Measurements from ENCODE around the gene FAM156A.
"Not testable (repeated sequence)": the region's sequence is repeated elsewhere in the genome, so short reads cannot be mapped to it uniquely, and the experiment has no call there.

GRCh38 chrX:52949884-52950283 is 8.4 kb downstream of the FAM156A start:
- TF ChIP-seq, protein P1, sequence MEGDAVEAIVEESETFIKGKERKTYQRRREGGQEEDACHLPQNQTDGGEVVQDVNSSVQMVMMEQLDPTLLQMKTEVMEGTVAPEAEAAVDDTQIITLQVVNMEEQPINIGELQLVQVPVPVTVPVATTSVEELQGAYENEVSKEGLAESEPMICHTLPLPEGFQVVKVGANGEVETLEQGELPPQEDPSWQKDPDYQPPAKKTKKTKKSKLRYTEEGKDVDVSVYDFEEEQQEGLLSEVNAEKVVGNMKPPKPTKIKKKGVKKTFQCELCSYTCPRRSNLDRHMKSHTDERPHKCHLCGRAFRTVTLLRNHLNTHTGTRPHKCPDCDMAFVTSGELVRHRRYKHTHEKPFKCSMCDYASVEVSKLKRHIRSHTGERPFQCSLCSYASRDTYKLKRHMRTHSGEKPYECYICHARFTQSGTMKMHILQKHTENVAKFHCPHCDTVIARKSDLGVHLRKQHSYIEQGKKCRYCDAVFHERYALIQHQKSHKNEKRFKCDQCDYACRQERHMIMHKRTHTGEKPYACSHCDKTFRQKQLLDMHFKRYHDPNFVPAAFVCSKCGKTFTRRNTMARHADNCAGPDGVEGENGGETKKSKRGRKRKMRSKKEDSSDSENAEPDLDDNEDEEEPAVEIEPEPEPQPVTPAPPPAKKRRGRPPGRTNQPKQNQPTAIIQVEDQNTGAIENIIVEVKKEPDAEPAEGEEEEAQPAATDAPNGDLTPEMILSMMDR (IDR thresholded peaks at IDR 0.05) = not testable (repeated sequence)
- TF ChIP-seq POLR2A (IDR thresholded peaks at IDR 0.05) = not testable (repeated sequence)

Measured in tibial nerve (tissue), 3 donors.